SK-MEL-5 (cell line): Measurements from ENCODE around the gene CAND1. TPM values are rescaled to one million over a fixed set of nuclear protein-coding genes. Genes with fewer than 3 reads are reported as not detected.
A peak's percentile ranks its signal among the peaks of the same experiment; 100 is the strongest.
"Not testable (repeated sequence)": the region's sequence is repeated elsewhere in the genome, so short reads cannot be mapped to it uniquely, and the experiment has no call there.

Experiments used
- DNase-seq: peaks from one replicate; pipeline ENCODE4 v3.0.0-alpha.2; 2016; ENCODE audit warnings: low read depth, low spot score
- in situ Hi-C: cut with HindIII; loops from 2 replicates; pipeline ENCODE4 v1.10.0; 2016; ENCODE audit warnings: low sequenced_read_pairs, high pct_unique_total_duplicates, low pct_unique_long_range_greater_than_20kb
- total RNA-seq: library from RNA; depleted of rRNA; stranded (reverse); fragments of >200 nt; shearing (Covaris generic); gene quantifications from 2 replicates; pipeline ENCODE4 v1.2.3, GENCODE V29; 2014

The CAND1 gene
- total RNA-seq, 1 experiment from 2014 or later, result 83.9 TPM

- in situ Hi-C loops, result no loop called here
- DNase-seq, result no peak
Measured at GRCh38 chr12:67323007-67323406, 53.8 kb downstream of the CAND1 start.

- no peak for DNase-seq
- in situ Hi-C loops, result no loop called here
Measured at GRCh38 chr12:67326637-67327036, 57.5 kb downstream of the CAND1 start.

GRCh38 chr12:67327466-67327865, 58.3 kb downstream of the CAND1 start:
- DNase-seq, result no peak
- in situ Hi-C loops, result no loop called here

- no peak for DNase-seq
- in situ Hi-C loops, result no loop called here
Measured at GRCh38 chr12:67331123-67331522, 62.0 kb downstream of the CAND1 start.

GRCh38 chr12:67331828-67332227, 62.7 kb downstream of the CAND1 start:
- in situ Hi-C loops, result no loop called here
- no peak for DNase-seq

- in situ Hi-C loops, result no loop called here
Measured at GRCh38 chr12:67333649-67334048, 64.5 kb downstream of the CAND1 start.

GRCh38 chr12:67338426-67338825, 69.3 kb downstream of the CAND1 start:
- in situ Hi-C loops, result no loop called here
- DNase-seq, result no peak

More at GRCh38 chr12:67333649-67334048, 64.5 kb downstream of the CAND1 start:
- no peak for DNase-seq

GRCh38 chr12:67339530-67339929, 70.4 kb downstream of the CAND1 start:
- in situ Hi-C loops, result no loop called here
- DNase-seq, result no peak

- in situ Hi-C loops, DNase-seq: not testable (repeated sequence)
Measured at GRCh38 chr12:67341086-67341485, 71.9 kb downstream of the CAND1 start.

GRCh38 chr12:67344979-67345710, 76.0 kb downstream of the CAND1 start:
- in situ Hi-C loops, result no loop called here
- no peak for DNase-seq

GRCh38 chr12:67348683-67349082, 79.5 kb downstream of the CAND1 start:
- DNase-seq, result no peak
- in situ Hi-C loops, result no loop called here

- no peak for DNase-seq
- in situ Hi-C loops, result no loop called here
Measured at GRCh38 chr12:67352682-67353081, 83.5 kb downstream of the CAND1 start.

GRCh38 chr12:67354322-67354721, 85.2 kb downstream of the CAND1 start:
- in situ Hi-C loops, result no loop called here
- no peak for DNase-seq

GRCh38 chr12:67354966-67355365, 85.8 kb downstream of the CAND1 start:
- DNase-seq, result peak; percentile 30
- in situ Hi-C loops, result no loop called here

- in situ Hi-C loops, result no loop called here
- DNase-seq, result peak; percentile 86
Measured at GRCh38 chr12:67355428-67356379, 86.5 kb downstream of the CAND1 start.

GRCh38 chr12:67356380-67356774, 87.2 kb downstream of the CAND1 start:
- in situ Hi-C loops, result no loop called here
- no peak for DNase-seq

GRCh38 chr12:67357376-67358125, 88.4 kb downstream of the CAND1 start:
- in situ Hi-C loops, result no loop called here

GRCh38 chr12:67358781-67359338, 89.7 kb downstream of the CAND1 start:
- in situ Hi-C loops, result no loop called here
- DNase-seq, result peak; percentile 30

More at GRCh38 chr12:67357376-67358125, 88.4 kb downstream of the CAND1 start:
- no peak for DNase-seq
